Measurements from ENCODE around the gene CLEC4E. TPM values are rescaled to one million over a fixed set of nuclear protein-coding genes. Genes with fewer than 3 reads are reported as not detected.

CLEC4E gene
- total RNA-seq, 2 donors from 2014 or later = not detected

Other genes with a start within 250 kb of the CLEC4E start
- gene CLEC6A, start 84.9 kb downstream of the CLEC4E start, total RNA-seq = not detected
- gene CLEC4D, start 27.4 kb downstream of the CLEC4E start, total RNA-seq = not detected
- gene AICDA, start 72.0 kb upstream of the CLEC4E start, total RNA-seq = under 1 TPM in 1 of 2 donors, not detected in 1; 0.67 TPM
- gene MFAP5, start 121.9 kb upstream of the CLEC4E start, total RNA-seq = not detected
- 1 to 10 TPM; 2.3 to 5.5 TPM for gene RIMKLB, start 157.1 kb upstream of the CLEC4E start, total RNA-seq